ENCODE measurements around the gene ARL15. TPM values are rescaled to one million over a fixed set of nuclear protein-coding genes. Genes with fewer than 3 reads are reported as not detected.

ARL15 gene
- total and polyA plus RNA-seq, 2 of the 4 experiments (the other 2 are of a cell fraction): 7.3 to 19.2 TPM

- Histone ChIP-seq H3K23ac (ENCODE audit: low read depth, low read length) (no peak overlapping the region), H3K36me3 (ENCODE audit: control insufficient read depth, insufficient read depth, low read length) (no peaks in the 10 kb centered on the region), H2BK15ac (ENCODE audit: low read depth, low read length) (no peak overlapping the region), H3K18ac (ENCODE audit: low read depth, low read length) (no peak overlapping the region), H4K91ac (ENCODE audit: insufficient read depth, low read depth, low read length) (no peak overlapping the region), H3K27me3 (ENCODE audit: control insufficient read depth, insufficient read depth, low read length) (peaks cover 14% of the 10 kb centered on the region; the same call in 1 of the 2 replicates), H4K8ac (ENCODE audit: low read depth in 2 of 2, low read length in 2 of 2) (no peak overlapping the region), H3K4me2 (ENCODE audit: low read depth, low read length) (no peak overlapping the region), H2BK120ac (ENCODE audit: low read depth, low read length) (no peak overlapping the region), H4K20me1 (ENCODE audit: insufficient read depth, low read length) (no peaks in the 10 kb centered on the region), H3K14ac (replicated peaks; ENCODE audit: low read depth, low read length) (no peak overlapping the region), H3K9ac (ENCODE audit: low read depth, low read length) (no peak overlapping the region), H2BK5ac (ENCODE audit: low read depth, low read length, poor library complexity, severe bottlenecking) (no peak overlapping the region), H2AFZ (replicated peaks; ENCODE audit: low read length, poor library complexity) (no peak overlapping the region), H3K4ac (ENCODE audit: low read depth, low read length) (no peak overlapping the region), H3K27ac (ENCODE audit: insufficient read depth, low read length) (no peak overlapping the region), H3K9me3 (ENCODE audit: control insufficient read depth, insufficient read depth, low read length) (no peaks in the 10 kb centered on the region), H3K4me3 (ENCODE audit: insufficient read depth, low read depth, low read length) (no peak overlapping the region), H4K5ac (ENCODE audit: low read depth, low read length) (no peak overlapping the region), H2BK20ac (ENCODE audit: low read depth, low read length) (no peak overlapping the region), H3K79me1 (ENCODE audit: low read depth in 1 of 2, low read length in 2 of 2) (no peaks in the 10 kb centered on the region), H3K4me1 (ENCODE audit: control insufficient read depth, insufficient read depth, low read length) (no peaks in the 10 kb centered on the region), H3K9me1 (ENCODE audit: insufficient read depth, low read length) (no peaks in the 10 kb centered on the region; the same call in 1 of the 2 replicates), H2AK9ac (replicated peaks; ENCODE audit: low read depth, low read length, poor library complexity) (no peak overlapping the region), H3K56ac (ENCODE audit: extremely low read depth, insufficient read depth, low read length) (no peak overlapping the region), H2AK5ac (ENCODE audit: low read depth, low read length) (no peak overlapping the region)
- in situ Hi-C loops (cut with MboI; ENCODE audit: low sequenced_read_pairs) (no loop called here), intact Hi-C loops (cut with micrococcal nuclease) (loop anchor here (5.0 kb wide), 1 partner anchor 86 kb away; no protein-coding TSS in a partner anchor), dilution Hi-C loops (cut with HindIII; ENCODE audit: low sequenced_read_pairs, unreplicated experiment) (no loop called here)
- ChIA-PET CTCF (no interaction called here), POLR2A (ENCODE audit: unreplicated experiment) (no interaction called here)
- no peak for ATAC-seq (ENCODE audit: low read depth)
- no peak for DNase-seq
- no TSS peak for BruUV-seq (replicated peaks)
- TF ChIP-seq MAZ (IDR thresholded peaks at IDR 0.05; ENCODE audit: borderline replicate concordance, low read depth, low read length) (no peak), CHD1 (IDR thresholded peaks at IDR 0.05; ENCODE audit: low read depth, low read length) (no peak), SMC3 (IDR thresholded peaks at IDR 0.05; ENCODE audit: low read depth, low read length) (no peak), POLR2A (IDR thresholded peaks at IDR 0.05; ENCODE audit: low read depth, low read length) (no peak), USF2 (IDR thresholded peaks at IDR 0.05; ENCODE audit: low read depth, low read length) (no peak), MXI1 (IDR thresholded peaks at IDR 0.05; ENCODE audit: borderline replicate concordance, low read depth, low read length) (no peak), CTCF (conservative IDR thresholded peaks at IDR 0.05; ENCODE audit: low read depth, low read length) (no peak), RAD21 (IDR thresholded peaks at IDR 0.05; ENCODE audit: low read length) (no peak), RFX5 (IDR thresholded peaks at IDR 0.05; ENCODE audit: low read depth, low read length) (no peak), CEBPB (IDR thresholded peaks at IDR 0.05; ENCODE audit: low read depth, low read length) (no peak), ELK1 (IDR thresholded peaks at IDR 0.05; ENCODE audit: borderline replicate concordance, low read depth, low read length) (no peak), FOS (IDR thresholded peaks at IDR 0.05; ENCODE audit: low read depth, low read length) (no peak), BHLHE40 (IDR thresholded peaks at IDR 0.05; ENCODE audit: low read depth, low read length) (no peak)
- 17% methylated on average over 1 of the region's 5 CpGs; no CpG with 5 or more reads in 1 of the 2 experiments for WGBS, 2 experiments (ENCODE audit: extremely low coverage in 2 of 2, insufficient read length in 1 of 2)
Measured at GRCh38 chr5:54315736-54316528, 5.6 kb upstream of the ARL15 start.
